Measurements from ENCODE around the gene LMO1.

Gene LMO1

GRCh38 chr11:8202516-8203413, 60.9 kb downstream of the LMO1 start:
- no peak for DNase-seq

GRCh38 chr11:8201644-8202365, 61.9 kb downstream of the LMO1 start:
- no peak for DNase-seq

GRCh38 chr11:8199676-8200075, 64.0 kb downstream of the LMO1 start:
- no peak for DNase-seq

- no peak for DNase-seq
These were observed 66.9 kb downstream of the LMO1 start for GRCh38 chr11:8196749-8197148.

GRCh38 chr11:8194956-8195355, 68.7 kb downstream of the LMO1 start:
- no peak for DNase-seq

- no peak for DNase-seq
These were observed 70.8 kb downstream of the LMO1 start for GRCh38 chr11:8192896-8193209.

- no peak for DNase-seq
These were observed 71.4 kb downstream of the LMO1 start for GRCh38 chr11:8192016-8192895.

- no peak for DNase-seq
These were observed 73.2 kb downstream of the LMO1 start for GRCh38 chr11:8190431-8190830.

GRCh38 chr11:8186429-8186828, 77.2 kb downstream of the LMO1 start:
- DNase-seq: no peak

GRCh38 chr11:8183111-8183510, 80.6 kb downstream of the LMO1 start:
- DNase-seq: no peak

GRCh38 chr11:8180469-8180868, 83.2 kb downstream of the LMO1 start:
- no peak for DNase-seq

GRCh38 chr11:8178297-8178696, 85.4 kb downstream of the LMO1 start:
- DNase-seq: no peak

- DNase-seq: no peak
These were observed 86.5 kb downstream of the LMO1 start for GRCh38 chr11:8177136-8177535.

All from activated effector memory CD4-positive, alpha-beta T cell treated with Interleukin-2 at 50 U/mL for 16 hours (primary cell).